ENCODE results near the gene FUS.
"Not testable (repeated sequence)": the region's sequence is repeated elsewhere in the genome, so short reads cannot be mapped to it uniquely, and the experiment has no call there.

The FUS gene

DNA sequence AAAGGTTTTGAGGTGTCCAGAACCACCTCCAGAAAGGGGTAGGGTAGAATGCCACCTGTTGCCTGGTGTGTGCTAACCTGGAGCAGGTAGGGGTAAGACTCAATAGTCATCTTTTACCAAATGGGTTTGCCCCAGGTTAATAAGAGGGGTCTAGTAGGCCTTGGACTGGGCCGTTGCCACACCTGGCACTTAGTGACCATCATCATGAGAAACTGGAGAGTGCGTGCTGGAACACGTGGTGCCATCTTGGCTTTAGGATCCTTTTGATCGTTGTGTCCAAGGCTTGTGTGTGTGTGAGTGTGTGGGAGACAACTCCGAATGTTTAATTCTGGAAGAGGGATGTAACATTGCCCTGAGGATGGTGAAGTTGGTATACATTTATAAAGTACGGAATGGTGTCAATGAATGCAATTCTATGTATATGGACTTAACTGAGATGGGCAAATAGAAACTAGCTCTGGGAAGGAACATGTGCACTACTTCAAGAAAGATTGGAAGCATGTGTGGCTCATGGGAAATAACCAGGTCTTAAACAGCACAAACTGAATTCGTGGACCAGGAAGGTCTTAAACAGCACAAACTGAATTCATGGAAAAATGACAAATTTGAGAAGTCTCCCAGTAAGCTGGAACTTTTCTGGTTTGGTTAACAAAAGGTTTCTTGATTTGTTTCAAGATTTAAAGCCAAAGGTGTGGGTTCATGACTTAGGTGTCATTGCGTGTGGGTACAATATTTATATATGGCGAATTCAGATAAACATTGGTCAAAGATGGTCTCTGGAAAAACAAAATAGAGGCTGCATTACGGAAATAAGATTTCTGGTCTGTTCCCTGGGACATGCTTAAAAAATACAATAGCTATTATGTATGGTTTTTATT is 7.2 kb downstream of the FUS start:
- no peak for FAIRE-seq

DNA sequence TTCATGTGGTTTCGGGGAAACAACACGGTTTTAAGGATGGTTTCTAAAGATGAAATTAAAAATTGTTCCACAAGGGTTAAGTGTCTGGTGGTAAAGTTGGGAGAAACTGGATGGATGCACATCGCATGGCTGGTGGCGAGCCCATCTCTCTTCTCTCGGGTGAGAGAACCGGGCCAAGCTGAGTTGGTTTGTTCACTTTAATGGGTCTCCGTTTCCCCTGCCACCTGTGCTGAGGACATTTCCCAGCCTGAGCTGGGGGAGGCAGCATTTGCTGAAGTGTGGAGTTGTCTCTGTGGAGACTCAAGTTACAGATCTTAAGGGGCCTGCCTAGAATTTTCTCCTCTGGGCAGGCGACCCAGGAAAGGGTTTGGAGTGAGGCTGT is 7.9 kb downstream of the FUS start:
- no peak for FAIRE-seq

DNA sequence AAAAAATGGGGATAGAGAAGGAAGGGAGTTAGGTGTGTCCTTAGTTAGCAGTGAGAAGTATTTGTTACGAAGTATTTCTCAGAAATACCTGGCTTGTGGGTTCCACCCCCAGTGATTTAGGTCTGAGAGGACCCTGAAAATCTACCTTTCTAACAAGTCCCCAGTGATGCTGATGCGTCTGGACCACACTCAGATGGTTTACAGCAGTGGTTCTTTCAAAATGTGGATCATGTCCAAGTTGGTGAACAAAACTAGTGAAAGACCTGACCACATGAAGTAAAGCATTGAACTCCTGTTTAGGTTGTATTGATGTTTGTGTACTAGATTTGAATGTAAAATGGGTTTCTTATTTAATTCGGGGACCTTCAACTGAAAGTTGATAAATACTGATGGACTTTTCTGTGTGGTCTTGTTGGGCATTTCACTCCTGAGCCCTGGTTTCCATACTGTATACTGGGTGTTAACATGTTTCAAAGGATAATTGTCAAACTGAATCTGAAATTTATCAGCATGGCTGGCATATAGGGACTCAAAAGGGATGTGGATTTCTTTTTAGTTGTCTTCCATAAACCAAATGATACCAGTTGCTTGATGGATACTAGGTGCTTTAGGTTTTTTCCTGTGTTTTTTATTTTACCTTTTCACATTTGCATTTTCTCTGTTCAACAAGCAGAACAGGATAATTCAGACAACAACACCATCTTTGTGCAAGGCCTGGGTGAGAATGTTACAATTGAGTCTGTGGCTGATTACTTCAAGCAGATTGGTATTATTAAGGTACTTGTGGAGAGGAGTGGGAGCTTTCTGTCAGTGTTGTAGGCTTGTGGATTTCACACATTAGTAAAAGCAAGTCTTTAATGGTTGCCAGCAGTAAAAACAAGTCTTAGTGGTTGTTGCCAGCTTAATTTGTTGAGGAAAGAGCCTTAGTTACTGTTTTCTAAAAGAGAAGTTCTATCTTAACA is 8.8 kb downstream of the FUS start:
- FAIRE-seq: no peak

DNA sequence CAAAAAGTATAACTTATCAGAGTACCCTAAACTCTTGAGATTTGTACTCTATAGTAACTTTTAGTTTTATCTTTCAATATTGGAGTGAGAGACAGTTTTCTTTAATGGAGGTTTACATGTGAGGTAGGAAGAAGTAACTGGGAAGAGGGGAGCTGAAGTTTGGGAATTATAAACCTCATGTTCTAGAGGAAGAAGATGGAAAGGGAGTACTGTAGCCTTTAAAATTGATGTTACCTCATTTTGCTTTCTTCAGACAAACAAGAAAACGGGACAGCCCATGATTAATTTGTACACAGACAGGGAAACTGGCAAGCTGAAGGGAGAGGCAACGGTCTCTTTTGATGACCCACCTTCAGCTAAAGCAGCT is 9.5 kb downstream of the FUS start:
- FAIRE-seq: no peak

DNA sequence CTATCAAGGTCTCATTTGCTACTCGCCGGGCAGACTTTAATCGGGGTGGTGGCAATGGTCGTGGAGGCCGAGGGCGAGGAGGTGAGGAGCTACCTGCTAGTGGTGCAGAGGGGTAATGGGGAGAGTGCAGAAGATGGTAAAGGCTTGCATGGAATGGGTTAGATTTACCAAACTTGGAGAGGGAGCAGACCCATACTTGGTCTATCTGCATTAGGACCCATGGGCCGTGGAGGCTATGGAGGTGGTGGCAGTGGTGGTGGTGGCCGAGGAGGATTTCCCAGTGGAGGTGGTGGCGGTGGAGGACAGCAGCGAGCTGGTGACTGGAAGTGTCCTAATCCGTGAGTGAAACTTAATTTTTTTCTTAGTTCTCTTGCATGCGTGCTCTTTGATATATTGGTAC is 10.1 kb downstream of the FUS start:
- FAIRE-seq: no peak

DNA sequence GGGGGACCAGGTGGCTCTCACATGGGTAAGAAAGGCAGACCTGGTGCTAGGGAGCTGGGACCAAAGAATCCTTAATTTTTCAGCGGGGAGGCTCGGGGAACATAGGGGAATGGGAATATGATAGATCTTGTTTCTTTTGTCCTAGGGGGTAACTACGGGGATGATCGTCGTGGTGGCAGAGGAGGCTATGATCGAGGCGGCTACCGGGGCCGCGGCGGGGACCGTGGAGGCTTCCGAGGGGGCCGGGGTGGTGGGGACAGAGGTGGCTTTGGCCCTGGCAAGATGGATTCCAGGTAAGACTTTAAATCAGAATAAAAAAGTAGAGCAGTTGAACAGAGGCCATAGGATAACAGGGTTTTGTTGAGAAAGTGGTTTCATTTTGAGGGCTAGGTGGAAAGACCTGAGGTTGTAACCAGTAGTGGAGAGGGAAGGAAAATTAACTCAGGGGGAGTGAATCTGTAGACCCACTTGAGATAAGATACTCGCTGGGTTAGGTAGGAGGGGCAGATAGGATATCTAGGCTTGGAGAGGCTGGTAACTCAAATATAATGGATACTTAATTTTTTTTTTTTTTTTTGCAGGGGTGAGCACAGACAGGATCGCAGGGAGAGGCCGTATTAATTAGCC is 11.0 kb downstream of the FUS start:
- no peak for FAIRE-seq

DNA sequence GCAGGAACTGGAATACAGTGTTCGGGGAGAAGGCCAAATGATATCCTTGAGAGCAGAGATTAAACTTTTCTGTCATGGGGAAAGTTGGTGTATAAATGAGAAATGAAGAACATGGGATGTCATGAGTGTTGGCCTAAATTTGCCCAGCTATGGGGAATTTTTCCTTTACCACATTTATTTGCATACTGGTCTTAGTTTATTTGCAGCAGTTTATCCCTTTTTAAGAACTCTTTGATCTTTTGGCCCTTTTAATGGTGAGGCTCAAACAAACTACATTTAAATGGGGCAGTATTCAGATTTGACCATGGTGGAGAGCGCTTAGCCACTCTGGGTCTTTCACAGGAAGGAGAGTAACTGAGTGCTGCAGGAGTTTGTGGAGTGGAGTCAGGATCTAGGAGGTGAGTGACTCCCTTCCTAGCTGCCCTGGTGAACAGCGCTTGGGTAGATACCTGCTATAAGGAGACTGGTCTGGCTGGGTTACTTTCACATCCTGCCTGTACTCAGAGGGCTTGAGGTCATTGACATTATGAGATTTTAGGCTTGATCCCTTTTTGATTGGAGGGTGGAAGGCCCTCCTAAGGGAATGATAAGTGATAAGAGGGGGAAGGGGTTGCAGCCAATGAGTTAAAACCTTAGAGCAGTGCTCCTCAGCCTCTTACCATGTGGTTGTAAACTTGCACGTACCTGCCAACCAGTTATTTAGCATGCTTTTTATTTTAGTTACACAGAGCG is 11.9 kb downstream of the FUS start:
- no peak for FAIRE-seq

DNA sequence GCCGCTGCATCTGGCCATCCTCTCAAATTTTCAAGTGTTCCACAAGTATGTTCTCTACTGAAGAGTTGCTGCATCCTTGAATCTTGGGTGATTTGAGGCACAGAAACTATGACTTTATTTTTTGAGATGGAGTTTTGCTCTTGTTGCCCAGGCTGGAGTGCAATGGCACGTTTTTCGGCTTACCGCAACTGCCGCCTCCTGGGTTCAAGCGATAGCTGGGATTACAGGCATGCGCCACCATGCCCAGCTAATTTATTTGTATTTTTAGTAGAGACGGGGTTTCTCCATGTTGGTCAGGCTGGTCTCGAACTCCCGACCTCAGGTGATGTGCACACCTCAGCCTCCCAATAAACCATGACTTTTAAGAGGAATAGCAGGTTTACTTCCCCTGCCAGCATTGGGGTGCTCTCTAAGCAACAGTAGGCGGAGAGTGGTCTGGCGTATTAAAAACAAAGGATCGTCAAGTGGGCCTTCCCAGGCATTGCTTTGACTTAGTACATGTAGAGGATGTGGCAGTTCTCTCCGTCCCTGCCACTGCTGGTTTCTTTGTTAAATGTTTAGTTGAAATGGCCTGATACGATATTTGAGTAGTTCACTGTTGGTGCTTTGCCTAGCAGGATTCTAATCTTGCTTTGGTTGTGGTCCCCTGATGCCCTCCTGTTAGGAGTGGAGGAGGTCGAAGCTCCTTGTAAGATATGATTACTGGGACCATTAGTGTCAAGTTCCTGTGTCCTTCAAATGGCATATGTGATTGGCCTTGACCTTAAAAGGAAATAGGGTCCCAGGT is 13.1 kb downstream of the FUS start:
- FAIRE-seq: no peak

DNA sequence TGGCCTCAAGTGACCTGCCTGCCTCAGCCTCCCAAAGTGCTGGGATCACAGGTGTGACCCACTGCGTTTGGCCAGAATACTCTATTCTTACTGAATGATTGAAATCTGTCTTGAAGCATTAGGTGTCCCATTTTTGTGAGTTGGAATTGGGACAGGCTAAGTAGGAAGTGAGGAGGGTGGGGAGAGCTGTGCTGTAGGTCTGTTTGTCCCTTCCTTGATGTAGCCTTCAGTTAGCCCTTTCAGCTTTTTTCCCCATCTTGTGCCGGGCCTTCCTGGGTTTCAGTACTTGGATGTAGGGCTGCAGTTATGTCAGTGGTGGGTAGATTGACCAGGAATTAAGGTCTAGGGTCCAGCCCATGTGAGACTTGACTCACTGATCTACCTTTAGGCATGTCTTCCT is 13.9 kb downstream of the FUS start:
- no peak for FAIRE-seq

DNA sequence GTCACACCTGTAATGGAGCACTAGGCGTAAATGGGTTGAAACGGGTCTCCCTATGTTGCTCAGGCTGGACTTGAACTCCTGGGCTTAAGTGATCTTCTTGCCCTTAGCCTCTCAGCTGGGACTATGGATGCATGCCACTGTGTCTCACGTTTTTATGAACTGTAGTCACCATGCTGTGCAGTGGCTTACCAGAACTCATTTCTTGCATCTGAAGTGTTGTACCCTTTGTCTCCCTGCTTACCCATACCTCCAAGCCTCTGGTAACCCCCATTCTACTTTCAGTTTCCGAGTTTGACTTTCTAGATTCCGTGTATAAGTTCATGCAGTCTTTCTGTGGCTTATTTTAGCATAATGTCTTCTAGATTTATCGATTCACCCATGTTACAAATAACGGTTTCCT is 15.0 kb downstream of the FUS start:
- no peak for FAIRE-seq

DNA sequence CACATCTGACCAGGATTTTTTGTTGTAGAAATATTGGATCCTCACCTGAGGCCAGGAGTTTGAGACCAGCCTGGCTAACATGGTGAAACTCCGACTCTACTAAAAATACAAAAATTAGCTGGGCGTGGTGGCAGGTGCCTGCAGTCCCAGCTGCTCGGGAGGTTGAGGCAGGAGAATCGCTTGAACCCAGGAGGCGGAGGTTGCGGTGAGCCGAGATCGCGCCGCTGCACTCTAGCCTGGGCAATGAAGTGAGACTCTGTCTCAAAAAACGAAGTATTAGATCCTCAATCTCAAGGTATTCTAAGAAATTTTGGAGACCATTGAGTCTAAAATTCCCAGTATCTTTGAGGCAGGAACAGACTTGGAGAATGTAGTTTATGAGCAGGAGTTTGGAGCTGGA is 15.9 kb downstream of the FUS start:
- FAIRE-seq: not testable (repeated sequence)

DNA sequence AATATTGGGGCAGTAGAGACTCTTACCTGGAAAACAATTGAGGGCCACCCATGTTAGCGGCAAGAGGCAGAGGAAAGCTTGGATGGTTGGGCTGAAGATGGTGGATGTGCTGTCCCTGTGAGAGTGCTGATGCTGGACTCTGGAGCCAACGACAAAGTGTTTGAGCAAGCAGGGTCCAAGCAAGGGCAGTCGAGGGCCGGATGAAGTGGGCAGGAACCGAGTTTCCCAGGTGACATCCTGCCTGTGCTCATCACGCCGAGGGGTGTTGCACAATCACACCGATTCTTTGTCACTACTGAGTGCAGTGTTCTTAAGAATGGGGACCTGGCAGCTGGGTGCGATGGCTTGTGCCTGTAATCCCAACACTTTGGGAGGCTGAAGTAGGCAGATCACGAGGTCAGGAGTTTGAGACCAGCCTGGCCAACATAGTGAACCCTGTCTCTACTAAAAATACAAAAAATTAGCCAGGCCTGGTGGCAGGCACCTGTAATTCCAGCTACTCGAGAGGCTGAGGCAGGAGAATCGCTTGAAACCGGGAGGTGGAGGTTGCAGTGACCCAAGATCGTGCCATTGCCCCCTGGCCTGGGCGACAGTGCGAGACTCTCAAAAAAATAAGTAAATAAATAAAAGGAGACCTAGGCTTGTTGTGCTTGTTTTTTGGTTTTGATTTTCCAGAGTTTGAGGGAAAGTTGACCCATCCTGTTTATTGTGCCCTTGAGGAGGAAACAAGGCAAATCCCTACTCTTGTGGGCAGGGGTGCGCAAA is 16.6 kb downstream of the FUS start:
- no peak for FAIRE-seq

DNA sequence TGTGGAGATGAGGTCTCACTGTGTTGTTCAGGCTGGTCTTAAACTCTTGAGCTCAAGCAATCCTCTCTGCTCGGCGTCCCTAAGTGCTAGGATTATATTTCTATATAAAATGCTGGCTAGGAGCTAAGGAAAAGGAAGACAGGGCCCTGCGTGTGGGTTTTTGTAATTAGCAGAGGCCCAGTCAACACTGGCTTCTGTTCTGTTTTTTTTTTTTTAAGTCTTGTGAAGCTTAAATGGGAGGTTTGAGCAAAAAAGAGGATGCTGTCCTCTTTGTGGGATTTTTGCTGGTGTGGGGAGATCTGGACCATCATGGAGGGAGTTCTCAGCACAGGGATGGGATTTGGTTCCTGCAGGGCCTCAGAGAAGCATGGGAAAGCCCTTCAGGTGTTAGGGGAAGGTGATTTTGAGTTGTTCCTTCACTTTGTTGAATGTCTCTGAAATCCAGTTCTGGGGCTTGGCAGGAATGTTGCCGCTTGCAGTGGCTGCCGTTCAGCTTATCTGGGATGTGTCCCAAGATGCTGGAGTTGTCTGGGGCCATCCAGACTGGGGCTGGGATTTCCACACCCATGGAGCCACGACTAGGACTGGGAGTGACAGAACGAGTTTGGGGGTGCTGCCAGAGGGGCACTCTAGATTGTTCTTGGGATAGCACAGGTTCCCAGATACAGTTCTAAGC is 18.4 kb downstream of the FUS start:
- no peak for FAIRE-seq

DNA sequence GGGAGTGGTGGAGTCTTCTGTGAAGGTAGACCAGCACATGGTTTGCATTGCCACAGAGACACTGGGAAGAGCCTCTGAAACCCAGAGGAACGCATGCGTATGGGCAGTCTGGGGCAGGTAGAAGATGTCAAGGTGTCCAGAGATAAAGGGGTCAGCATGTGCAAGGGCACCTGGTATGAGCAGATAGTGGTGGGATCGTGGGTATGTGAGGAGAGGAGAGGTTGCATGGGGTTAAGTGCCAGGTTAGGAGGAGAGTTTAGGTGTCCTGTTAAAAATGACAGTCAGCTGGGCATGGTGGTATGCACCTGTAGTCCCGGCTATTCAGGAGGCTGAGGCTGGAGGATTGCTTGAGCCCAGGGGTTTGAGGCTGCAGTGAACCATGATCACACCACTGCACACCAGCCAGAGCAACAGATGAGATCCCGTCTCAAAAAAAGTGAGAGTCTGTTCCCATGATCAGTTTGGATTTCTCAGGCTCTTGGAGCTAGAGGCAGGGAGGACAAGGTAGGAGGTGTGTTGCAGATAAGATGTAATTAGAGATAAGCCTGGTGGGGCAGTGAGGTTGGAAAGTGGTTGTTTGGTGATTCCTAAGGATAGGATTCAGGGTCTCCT is 19.6 kb downstream of the FUS start:
- no peak for FAIRE-seq

DNA sequence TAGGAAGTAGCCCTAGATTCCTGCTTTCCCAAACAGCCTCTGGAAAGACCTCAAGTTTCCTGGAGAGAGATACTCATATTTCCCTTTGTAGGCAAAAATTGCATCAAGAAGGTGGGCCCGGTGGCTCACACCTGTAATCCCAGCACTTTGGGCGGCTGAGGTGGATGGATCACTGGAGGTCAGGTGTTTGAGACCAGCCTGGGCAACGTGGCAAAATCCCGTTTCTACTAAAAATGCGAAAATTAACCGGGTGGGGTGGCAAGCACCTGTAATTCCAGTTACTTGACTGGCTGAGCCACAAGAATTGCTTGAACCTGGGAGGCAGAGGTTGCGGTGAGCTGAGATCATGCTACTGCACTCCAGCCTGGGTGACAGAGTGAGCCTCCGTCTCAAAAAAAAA is 20.2 kb downstream of the FUS start:
- FAIRE-seq: not testable (repeated sequence)

DNA sequence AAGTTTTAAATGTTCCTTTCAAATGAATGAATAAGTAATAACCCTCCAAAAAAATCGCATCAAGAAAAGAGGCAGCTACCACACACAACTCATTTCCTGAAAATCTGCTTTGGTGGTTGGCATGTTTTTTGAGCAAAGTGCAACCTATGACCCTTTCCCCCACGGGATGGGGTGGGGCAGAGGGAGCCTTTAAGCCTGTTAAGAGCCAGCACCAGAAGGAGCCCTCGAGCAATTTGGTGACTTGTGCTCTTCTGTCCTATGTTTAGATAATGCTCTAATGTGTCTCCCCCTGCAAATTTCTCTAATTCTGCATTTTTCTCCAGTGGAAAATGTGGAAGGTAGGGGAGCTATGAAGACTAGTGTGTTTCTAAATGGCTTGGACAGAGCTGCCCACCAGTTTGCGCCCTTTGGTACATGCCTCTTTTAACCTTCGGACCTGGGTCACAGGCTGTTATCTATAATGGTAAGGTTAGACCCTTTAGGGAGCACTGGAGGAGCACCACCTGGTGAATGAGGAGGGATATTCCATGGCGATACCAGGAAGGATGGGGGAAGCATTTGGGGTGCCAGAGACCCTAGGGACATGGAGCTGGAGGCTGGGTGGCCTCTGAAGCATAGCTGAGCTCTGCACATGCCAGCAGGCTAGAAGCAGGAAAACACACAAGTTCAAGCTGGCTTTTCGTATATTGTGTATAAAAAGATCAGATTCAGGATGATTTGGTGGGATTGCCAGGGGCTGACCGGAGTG is 21.1 kb downstream of the FUS start:
- FAIRE-seq: no peak

DNA sequence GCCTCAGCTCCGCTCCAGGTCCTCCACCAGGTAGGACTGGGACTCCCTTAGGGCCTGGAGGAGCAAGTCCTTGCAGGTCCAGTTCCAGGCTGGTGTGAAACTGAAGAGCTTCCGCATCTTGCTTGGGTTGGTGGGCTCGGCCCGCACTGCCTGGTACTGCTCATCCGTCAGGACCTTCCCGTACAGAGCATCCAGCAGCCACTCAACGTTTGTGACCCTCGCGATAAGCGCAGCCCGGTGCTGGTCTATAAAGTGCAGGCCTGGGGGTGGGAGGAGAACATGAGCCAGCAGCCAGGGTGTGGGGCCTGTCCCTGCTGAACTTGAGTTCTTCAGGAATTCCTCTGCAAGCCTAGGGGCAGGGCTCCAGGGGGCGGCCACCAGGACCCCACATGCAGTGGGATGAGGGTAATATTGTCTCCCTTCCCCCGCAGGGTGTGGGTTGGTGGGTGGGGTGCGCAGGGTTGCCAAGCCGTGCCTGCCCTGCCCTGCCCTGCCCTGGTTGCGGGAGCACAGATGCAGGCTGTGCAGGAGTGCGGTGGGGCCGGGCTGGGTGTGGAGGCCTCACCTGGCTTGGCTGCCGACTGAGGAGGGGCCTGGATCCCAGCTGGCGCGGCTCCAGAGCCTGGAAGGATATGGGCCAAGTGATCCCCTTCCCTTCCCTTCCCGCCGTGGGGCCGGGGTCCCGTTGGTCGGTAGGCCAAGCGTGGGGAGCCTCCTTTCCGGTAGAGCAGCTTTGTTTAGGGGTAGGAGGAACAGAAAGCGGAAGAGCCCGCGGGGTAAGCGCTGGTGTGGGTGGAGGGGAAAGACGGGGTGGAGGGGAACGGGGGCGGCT is 21.9 kb downstream of the FUS start:
- no peak for FAIRE-seq

Data from endometrium (tissue), 2 donors.